Ovary (tissue), 9 donors: Measurements from ENCODE around the gene LAMA2. TPM values are rescaled to one million over a fixed set of nuclear protein-coding genes. Genes with fewer than 3 reads are reported as not detected.

Source experiments
- DNase-seq, 5 donors: peaks; one replicate each; pipeline ENCODE4 v3.0.0-alpha.2; 2019 to 2020
- H3K27ac ChIP-seq, 2 donors: fragments of 200-600 bp; one replicate each; pipeline versions ENCODE4 v1.5.1 to v1.8.0; 2019 to 2022
- H3K27me3 ChIP-seq: fragments of 200-600 bp; one replicate; pipeline ENCODE4 v1.8.0; 2022
- H3K36me3 ChIP-seq: fragments of 200-600 bp; sonication (generic); one replicate; pipeline ENCODE4 v1.5.1; 2019
- H3K4me1 ChIP-seq: one replicate; pipeline ENCODE4 v1.8.1; 2013; ENCODE audit warnings: mild to moderate bottlenecking, moderate library complexity; ENCODE audit not compliant: insufficient read depth
- H3K4me3 ChIP-seq: fragments of 200-600 bp; sonication (generic); one replicate; pipeline ENCODE4 v1.5.1; 2017
- H3K9me3 ChIP-seq, 2 donors: fragments of 200-600 bp in 1 of 2; sonication (generic) in 1 of 2; one replicate each; pipeline versions ENCODE4 v1.5.1 to v1.8.1; 2013 to 2019; ENCODE audit warnings: mild to moderate bottlenecking in 1 of 2, moderate library complexity in 1 of 2
- CTCF ChIP-seq, 3 donors: fragments of 450-650 bp in 2 of 3; fragments of 200-600 bp in 1 of 3; IDR thresholded peaks; one replicate each; pipeline versions ENCODE4 v1.5.1 to v1.8.0; 2016 to 2022; ENCODE audit warnings: antibody characterized with exemption in 3 of 3, mild to moderate bottlenecking in 1 of 3
- EP300 ChIP-seq: sonication (generic); formaldehyde crosslinking; IDR thresholded peaks from one replicate; pipeline ENCODE4 v1.6.1; 2017; ENCODE audit warnings: antibody characterized with exemption
- POLR2A ChIP-seq: fragments of 450-650 bp; IDR thresholded peaks from one replicate; pipeline ENCODE4 v1.6.1; 2017; ENCODE audit warnings: antibody characterized with exemption, mild to moderate bottlenecking, moderate library complexity
- WGBS, 3 donors: extraction: QIAGEN DNeasy Blood & Tissue Kit in 1 of 3; methylation state at CpG; one replicate each; pipeline versions ENCODE4 v1.1.5 to v1.1.7; 2013 to 2017; 5-methylcytosine and 5-hydroxymethylcytosine counted together
- intact Hi-C, 4 donors: fragments of 100-400 bp; cut with DNase I; formaldehyde crosslinking; loops; one replicate each; pipeline versions ENCODE4 v1.11.0 to v1.15.1; 2022 to 2023
- polyA plus RNA-seq, 2 donors: library from polyadenylated mRNA; stranded (reverse); fragments of 200-250 nt in 1 of 2; fragments of 350-450 nt in 1 of 2; fragmentation: Illumina TruSeq in 1 of 2; extraction: RNeasy Lipid Tissue Mini Kit (QIAGEN cat#74804) in 1 of 2; gene quantifications; one replicate each; pipeline ENCODE4 v1.2.3, GENCODE V29; 2013 to 2014
- total RNA-seq, 7 donors: library from RNA; depleted of rRNA in 2 of 7; stranded (reverse); fragments of >200 nt in 2 of 7; fragmentation: NEBNext Ultra II Directional in 3 of 7; extraction: Animal tissue kit (Norgen Biotek cat#: 25700) in 3 of 7; gene quantifications; one replicate each; pipeline versions ENCODE4 v1.1.0 to v1.2.4, GENCODE V29; 2016 to 2023
- donor health status: DM: no; HTN: no; CAD: no; lungs with moderate emphysema.
- donor health status: DM: no; HTN: no; CAD: no.
- donor health status: Bipolar disorder and iron deficiency.
- donor health status: DM: yes; HTN: yes; CAD: no.
- donor health status: DM: no; HTN: no; CAD: no.
- donor health status: DM: yes; HTN: yes; CAD: no.

The LAMA2 gene
- total and polyA plus RNA-seq, 9 donors: 42.5 to 226 (median 121) TPM

- H3K27me3 ChIP-seq: no peaks in the 10 kb centered on the region
- intact Hi-C loops: no loop called here
- H3K27ac ChIP-seq: no peak overlapping the region
- no peak overlapping the region for H3K4me3 ChIP-seq
- no peaks in the 10 kb centered on the region for H3K9me3 ChIP-seq
- peaks cover 2% of the 10 kb centered on the region for H3K4me1 ChIP-seq
- 81 to 96% (median 88%) methylated on average over 3 of the region's 3 CpGs for WGBS, 3 donors
- H3K36me3 ChIP-seq: no peaks in the 10 kb centered on the region
- no peak for DNase-seq
- TF ChIP-seq EP300 (no peak), POLR2A (no peak), CTCF (IDR thresholded peaks at IDR 0.05) (no peak)
Measured at GRCh38 chr6:129364767-129365166, 481.8 kb downstream of the LAMA2 start.

GRCh38 chr6:129368076-129368475 lies 485.1 kb downstream of the LAMA2 start:
- Histone ChIP-seq H3K36me3 (no peaks in the 10 kb centered on the region), H3K4me3 (no peak overlapping the region), H3K27me3 (no peaks in the 10 kb centered on the region), H3K4me1 (peaks cover 2% of the 10 kb centered on the region), H3K27ac (no peak overlapping the region), H3K9me3 (no peaks in the 10 kb centered on the region)
- TF ChIP-seq CTCF (IDR thresholded peaks at IDR 0.05) (no peak), POLR2A (no peak), EP300 (no peak)
- no peak for DNase-seq
- intact Hi-C loops: no loop called here
- 67 to 82% (median 74%) methylated on average over 1 of the region's 1 CpG for WGBS, 3 donors

- Histone ChIP-seq H3K4me1 (peaks cover 2% of the 10 kb centered on the region), H3K4me3 (no peak overlapping the region), H3K36me3 (no peaks in the 10 kb centered on the region), H3K27me3 (no peaks in the 10 kb centered on the region), H3K9me3 (no peaks in the 10 kb centered on the region), H3K27ac (no peak overlapping the region)
- WGBS, 3 donors: 86 to 92% (median 87%) methylated on average over 2 of the region's 2 CpGs
- TF ChIP-seq EP300 (no peak), CTCF (IDR thresholded peaks at IDR 0.05) (no peak), POLR2A (no peak)
- no peak for DNase-seq
- intact Hi-C loops: no loop called here
Measured at GRCh38 chr6:129368970-129369369, 486.0 kb downstream of the LAMA2 start.

- WGBS, 3 donors: 18 to 33% (median 27%) methylated on average over 5 of the region's 5 CpGs
- Histone ChIP-seq H3K4me3 (no peak overlapping the region), H3K27ac (no peak overlapping the region), H3K27me3 (no peaks in the 10 kb centered on the region), H3K4me1 (peaks cover 2% of the 10 kb centered on the region), H3K9me3 (no peaks in the 10 kb centered on the region), H3K36me3 (no peaks in the 10 kb centered on the region)
- DNase-seq: peak in 1 of 5 donors; percentile 13
- TF ChIP-seq CTCF (IDR thresholded peaks at IDR 0.05): no peak
- intact Hi-C loops: loop anchor here in 2 of 4 donors (5.0 to 10.0 kb wide), 2 partner anchors 562 to 635 kb away; no protein-coding TSS in a partner anchor
Measured at GRCh38 chr6:129369737-129370136, 486.8 kb downstream of the LAMA2 start.
